Tibial nerve (tissue), 4 donors: ENCODE results near the gene CYP1A2.

ENCODE experiments used
- EP300 ChIP-seq, 2 donors: sonication (generic); formaldehyde crosslinking; IDR thresholded peaks; one replicate each; pipeline ENCODE4 v1.6.1; 2017; ENCODE audit warnings: antibody characterized with exemption in 2 of 2, mild to moderate bottlenecking in 1 of 2
- POLR2A ChIP-seq, 2 donors: fragments of 450-650 bp; IDR thresholded peaks; one replicate each; pipeline ENCODE4 v1.6.1; 2017; ENCODE audit warnings: antibody characterized with exemption in 2 of 2, mild to moderate bottlenecking in 2 of 2, moderate library complexity in 2 of 2
- TF ChIP-seq, protein P1 (sequence below), 5 experiments: fragments of 200-600 bp in 3 of 5; fragments of 450-650 bp in 2 of 5; sonication (generic) in 3 of 5; IDR thresholded peaks; one replicate each; pipeline ENCODE4 v1.5.1; 2016 to 2019; ENCODE audit warnings: antibody characterized with exemption in 5 of 5, mild to moderate bottlenecking in 3 of 5, moderate library complexity in 2 of 5

DNA sequence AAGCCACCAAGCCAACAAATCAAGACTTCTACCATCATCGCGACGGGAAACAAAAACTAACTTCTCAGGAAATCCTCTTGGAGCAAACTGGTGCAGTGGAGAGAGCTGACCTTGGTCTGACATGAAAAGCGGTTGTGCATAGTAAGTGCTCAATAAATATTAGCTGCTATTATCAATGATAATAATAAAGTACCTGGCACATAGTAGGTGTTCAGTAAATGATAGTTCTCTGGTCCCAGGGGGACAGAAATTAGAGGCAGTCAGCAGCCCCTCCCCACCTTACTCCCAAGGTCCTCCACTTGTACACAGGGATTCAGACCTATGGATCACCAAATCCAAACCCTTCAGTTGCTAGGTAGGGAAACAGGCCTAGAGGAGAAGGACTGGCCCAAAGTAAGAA, 27.2 kb downstream of the CYP1A2 start:
- TF ChIP-seq POLR2A (IDR thresholded peaks at IDR 0.05) (no peak), EP300 (IDR thresholded peaks at IDR 0.05) (no peak)
- TF ChIP-seq, protein P1, sequence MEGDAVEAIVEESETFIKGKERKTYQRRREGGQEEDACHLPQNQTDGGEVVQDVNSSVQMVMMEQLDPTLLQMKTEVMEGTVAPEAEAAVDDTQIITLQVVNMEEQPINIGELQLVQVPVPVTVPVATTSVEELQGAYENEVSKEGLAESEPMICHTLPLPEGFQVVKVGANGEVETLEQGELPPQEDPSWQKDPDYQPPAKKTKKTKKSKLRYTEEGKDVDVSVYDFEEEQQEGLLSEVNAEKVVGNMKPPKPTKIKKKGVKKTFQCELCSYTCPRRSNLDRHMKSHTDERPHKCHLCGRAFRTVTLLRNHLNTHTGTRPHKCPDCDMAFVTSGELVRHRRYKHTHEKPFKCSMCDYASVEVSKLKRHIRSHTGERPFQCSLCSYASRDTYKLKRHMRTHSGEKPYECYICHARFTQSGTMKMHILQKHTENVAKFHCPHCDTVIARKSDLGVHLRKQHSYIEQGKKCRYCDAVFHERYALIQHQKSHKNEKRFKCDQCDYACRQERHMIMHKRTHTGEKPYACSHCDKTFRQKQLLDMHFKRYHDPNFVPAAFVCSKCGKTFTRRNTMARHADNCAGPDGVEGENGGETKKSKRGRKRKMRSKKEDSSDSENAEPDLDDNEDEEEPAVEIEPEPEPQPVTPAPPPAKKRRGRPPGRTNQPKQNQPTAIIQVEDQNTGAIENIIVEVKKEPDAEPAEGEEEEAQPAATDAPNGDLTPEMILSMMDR (IDR thresholded peaks at IDR 0.05): no peak
